Measurements from ENCODE around the gene PLA2G4C.

PLA2G4C gene

DNA sequence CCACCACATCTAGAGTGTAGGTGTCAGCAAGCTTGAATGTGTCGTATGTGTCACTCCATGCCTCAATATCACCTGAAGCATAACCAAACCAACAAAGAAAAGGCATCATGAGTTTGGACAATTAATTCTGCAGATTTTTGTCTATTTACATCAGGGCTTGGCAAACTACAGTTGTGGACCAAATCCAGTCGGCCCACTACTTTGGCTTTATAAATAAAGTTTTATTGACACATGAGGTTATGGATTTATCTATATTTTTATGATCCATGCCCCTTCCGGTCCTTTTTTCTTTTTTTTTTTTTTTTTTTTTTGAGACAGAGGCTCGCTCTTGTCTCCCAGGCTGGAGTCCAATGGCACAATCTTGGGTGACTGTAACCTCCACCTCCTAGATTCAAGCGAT lies 57.5 kb downstream of the PLA2G4C start:
- no peak for DNase-seq (ENCODE audit: low read depth)

DNA sequence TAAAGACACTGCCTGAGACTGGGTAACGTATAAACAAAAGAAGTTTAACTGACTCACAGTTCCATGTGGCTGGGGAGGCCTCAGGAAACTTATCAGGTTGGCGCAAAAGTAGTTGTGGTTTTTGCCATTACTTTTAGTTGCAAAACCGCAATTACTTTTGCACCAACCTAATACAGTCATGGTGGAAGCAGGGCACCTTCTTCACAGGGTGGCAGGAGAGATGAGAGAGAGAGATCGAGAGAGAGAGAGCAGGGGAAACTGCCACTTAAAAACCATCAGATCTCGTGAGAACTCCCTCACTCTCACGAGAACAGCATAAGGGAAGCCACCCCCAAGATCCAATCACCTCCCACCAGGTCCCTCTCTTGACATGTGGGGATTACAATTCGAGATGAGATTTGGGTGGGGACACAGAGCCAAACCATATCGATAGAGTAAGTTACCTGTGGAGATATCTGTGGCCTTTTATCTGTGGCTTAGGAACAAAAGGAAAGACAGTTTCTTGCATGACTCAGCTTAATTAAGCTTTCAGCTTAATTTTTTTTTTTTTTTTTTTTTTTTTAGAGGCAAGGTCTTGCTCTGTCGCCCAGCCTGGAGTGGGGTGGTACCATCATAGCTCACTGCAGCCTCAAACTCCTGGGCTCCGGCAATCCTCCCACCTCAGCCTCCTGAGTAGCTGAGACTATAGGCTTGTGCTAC lies 59.1 kb downstream of the PLA2G4C start:
- no peak for DNase-seq (ENCODE audit: low read depth)

DNA sequence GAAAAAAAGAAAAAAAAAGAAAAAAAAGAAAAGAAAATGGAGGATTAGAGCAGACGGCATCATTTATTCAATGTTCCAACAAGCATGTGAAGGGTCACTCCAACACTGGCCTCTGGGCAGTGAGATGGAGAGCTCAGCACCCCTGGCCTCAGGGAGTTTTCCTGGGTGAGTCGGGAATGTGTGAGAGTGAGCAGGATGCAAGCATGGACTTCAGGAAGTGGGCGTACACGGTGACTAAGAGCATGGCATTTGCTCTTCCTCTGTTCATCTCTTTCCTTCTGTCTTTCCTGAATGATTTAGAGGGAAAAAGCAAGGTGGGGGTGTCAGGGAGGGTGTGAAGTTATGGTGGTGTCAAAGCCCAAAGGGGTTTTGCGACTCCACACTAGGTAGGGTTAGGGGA lies 66.1 kb downstream of the PLA2G4C start:
- no peak for DNase-seq (ENCODE audit: low read depth)

DNA sequence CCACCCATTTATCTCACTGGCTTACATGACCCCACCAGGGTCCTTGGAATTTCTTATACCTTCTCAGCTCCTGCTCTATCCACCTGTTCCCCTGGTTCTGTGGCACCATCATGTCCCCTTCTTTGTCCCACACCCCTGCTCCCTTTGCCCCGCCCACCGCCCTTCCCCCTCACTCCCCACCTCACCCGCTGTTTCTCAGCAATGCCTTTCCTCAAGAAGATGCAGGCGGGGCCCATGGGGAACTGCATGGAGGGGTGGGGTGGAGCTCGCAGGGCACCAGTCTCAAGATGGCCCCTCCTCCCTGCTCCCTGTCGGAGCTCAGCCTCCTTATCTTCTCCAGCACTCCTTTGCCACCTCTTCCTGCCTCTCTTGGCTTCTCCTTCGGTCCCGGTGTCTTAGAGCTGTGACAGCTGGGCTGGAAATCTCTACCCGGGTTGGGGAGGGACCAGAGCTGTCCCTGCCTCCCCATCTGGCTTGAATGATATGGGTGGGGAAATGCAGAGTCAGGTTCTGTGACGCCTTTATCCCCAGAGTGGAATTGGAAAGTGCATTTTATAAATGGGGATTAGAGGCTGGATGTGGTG lies 66.8 kb downstream of the PLA2G4C start, which contains the start of gene CABP5:
Gene CABP5, minus strand, starts transcription at position 405 of the 584 bp plus-strand sequence. Its CDS starts 157 bp downstream, at position 248.
- no peak for DNase-seq (ENCODE audit: low read depth)

DNA sequence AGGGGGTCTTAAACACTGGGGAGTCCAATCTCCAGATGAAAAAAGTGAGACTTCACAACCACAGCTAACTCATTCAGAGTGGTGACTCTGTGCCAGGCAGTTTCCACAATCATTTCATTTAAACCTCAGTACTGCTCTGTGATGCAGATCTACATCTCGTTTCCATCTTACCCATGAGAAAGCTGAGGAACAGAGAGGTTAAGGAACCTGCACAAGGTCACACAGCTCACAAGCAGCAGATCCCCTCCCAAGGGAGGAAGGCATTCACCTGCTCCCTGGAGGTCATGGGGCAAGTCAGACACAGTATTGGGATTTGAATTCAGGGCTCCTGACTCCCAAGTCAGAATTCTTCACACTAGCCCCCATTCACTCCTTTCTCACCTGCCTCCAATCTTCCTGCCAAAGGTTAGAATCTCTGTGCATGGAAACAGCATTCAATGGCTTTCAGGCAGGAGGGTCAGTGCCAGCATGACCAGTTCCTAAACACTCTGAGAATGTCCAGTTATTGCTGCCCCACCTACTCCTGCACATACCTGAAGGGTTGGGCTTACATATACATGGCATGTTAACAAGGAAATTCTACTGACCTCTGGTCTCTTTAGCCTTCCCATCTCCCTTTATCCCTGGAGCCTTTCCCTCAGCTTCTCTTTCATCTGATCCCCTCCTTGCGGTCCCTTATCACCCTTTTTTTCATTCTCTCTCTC lies 68.6 kb downstream of the PLA2G4C start:
- DNase-seq (ENCODE audit: low read depth): no peak

DNA sequence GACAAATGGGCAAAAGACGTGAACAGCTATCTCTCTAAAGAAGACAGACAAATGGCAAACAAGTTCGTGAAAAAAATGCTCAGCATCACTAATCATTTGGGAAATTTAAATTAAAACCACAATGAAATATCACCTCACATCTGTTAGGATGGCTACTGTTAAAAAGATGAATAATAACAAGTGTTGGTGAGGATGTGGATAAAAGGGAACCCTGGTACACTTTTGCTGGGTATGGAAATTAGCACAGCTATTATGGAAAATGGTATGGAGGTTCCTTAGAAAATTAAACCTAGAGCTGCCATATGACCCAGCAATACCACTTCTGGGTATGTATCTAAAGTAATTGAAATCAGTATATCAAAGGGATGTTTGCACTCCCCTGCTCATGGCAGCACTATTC lies 73.9 kb downstream of the PLA2G4C start:
- no peak for DNase-seq (ENCODE audit: low read depth)

DNA sequence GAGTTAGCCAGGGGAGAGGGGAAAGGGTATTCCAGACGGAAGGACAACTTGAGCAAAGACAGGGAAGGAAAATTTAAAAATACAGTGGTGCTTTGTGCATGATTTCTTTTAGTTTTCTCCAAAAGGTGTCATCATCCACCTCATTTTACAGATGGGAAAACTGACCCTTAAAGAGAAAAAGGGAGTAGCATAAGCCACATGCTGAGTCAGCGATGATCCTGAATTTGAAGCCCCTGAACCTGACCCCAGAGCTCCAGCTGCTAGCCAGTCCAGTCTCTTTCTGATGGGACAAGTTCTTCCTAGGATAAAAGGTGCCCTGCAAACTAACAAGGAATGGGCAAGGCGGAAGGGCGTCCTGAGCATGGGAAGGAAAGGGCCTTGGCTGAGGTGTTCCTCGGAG lies 77.0 kb downstream of the PLA2G4C start:
- no peak for DNase-seq (ENCODE audit: low read depth)

DNA sequence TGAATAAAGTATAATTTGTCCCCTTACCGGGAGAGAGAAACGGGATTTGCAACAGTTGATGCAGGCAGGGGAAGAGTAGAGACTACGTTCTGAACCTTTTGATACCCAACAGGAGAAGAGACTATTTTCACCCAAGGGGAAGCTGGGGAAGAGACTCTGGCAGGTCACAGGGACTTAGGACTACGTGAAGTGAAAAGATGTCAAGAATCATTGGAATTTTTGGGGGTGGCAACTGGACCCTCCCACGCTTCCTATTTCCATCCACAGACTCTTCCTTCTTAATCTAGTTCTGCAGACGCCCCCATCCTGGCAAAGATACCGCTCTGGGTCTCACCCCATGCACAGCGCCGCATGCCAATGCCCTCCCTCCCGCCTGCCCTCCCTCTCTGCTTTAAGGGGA lies 80.5 kb downstream of the PLA2G4C start:
- DNase-seq (ENCODE audit: low read depth): no peak

DNA sequence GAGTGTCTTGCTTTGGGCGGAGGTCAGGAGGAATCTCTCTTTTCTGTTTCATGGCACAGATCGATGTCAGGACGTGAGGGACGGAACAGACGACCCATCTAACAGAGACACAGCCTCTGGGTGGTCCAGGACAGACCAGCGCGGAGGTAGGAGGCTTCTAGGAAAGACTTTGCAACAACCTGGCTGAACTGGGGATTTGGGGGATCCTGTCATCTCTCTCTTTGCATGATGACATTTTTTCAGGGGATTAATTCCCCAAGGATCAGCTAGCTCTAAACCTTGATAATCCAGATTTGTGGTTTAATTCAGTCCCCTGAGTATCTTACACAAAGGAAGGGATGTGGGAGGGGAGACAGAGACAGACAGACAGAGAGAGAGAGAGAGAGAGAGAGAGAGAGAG lies 81.2 kb downstream of the PLA2G4C start:
- no peak for DNase-seq (ENCODE audit: low read depth)

DNA sequence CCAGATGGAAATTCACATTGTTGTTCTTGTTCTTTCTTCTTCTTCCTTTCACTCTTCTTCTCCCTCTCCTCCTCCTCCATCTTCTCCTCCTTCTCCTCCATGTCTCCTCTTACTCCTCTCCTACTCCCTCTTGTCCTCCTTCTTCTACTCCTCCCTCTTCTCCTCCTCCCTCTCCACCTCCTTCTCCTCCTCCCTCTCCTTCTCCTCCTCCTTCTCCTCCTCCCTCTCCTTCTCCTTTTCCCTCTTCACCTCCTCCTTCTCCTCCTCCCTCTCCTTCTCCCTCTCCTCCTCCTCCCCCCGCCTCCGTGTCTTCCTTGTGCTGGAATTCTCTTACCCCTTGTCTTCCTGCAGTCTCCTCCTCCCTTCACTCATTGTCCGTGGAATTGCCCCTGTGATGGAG lies 85.1 kb downstream of the PLA2G4C start:
- DNase-seq (ENCODE audit: low read depth): no peak

DNA sequence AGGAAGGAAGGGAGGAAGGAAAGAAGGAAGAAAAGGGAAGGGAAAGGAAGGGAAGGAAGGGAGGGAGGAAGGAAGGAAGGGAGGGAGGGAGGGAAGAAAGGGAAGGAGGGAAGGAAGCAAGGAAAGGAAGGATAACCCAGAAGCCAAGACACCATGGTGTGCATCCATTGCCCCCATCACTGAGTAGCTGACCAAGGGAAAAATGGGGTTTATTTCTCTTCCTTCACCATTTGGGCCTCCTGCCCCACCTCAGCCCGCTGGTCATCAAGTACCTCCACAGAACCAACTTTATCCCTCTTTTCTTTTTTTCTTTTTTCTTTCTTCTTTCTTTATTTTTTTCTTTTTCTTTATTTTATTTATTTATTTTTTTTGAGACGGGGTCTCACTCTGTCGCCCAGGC lies 87.1 kb downstream of the PLA2G4C start:
- no peak for DNase-seq (ENCODE audit: low read depth)

DNA sequence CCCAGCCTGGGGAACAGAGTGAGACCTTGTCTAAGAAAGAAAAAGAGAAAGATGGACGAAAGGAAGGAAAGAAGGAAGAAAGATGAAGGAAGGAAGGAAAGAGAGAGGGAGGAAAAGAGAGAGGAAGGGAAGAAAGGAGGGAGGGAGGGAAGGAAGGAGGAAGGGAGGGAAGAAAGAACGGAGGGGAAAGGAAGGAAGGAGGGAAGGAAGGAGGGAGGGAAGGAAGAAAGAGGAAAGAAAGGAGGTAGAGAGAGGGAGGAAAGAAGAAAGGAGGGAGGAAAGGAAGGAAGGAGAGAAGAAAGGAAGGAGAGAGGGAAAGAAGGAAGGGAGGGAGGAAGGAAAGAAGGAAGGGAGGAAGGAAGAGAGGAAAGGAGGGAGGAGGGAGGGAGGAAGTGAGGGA lies 87.6 kb downstream of the PLA2G4C start:
- DNase-seq (ENCODE audit: low read depth): no peak

DNA sequence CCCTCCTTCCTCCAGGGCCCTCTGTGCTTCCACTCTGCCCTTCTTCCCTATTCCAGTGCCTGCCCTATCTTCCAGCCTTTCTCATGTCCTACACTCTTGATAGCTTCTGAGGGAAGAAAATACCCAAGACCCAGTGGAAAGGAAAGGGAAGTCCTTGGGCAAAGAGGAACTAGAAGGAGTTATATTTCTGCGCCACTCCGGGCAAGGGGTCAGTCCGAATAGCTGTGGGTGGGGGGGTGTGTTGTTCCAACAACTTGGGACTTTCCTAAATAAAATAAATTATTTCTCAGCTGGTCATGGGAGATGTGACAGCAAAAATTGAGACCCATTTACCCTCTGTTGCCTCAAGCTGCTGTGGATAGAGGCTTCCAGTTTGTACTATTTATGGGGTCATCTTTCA lies 89.9 kb downstream of the PLA2G4C start:
- DNase-seq (ENCODE audit: low read depth): no peak

DNA sequence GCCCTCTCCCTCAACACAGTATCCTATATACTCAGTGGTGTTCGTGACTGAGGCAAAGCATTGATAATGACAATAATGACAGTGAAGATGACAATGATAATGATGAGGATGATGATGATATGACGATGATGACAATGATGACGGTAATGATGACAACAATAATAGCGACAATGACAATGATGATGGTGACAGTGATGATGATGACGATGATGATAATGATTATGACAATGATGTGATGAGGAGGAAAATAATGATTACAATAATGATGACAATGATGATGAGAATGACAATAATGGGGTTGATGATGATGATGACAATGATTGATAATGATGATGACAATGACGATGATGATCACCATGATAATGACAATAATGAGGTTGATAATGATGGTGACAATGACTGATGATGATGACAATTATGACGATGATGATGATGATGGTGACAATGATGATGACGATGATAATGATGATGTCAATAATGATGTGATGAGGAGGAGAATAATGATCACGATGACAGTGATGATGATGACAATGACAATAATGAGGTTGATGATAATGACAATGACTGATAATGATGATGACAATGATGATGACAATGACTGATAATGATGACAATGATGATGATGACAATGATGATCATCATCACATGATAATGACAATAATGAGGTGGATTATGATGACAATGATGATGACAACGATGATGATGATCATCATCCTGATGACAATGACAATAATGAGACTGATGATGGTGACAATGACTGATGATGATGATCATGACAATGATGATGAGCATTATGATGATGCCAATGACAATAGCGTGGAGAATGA lies 99.5 kb downstream of the PLA2G4C start:
- no peak for DNase-seq (ENCODE audit: low read depth)

DNA sequence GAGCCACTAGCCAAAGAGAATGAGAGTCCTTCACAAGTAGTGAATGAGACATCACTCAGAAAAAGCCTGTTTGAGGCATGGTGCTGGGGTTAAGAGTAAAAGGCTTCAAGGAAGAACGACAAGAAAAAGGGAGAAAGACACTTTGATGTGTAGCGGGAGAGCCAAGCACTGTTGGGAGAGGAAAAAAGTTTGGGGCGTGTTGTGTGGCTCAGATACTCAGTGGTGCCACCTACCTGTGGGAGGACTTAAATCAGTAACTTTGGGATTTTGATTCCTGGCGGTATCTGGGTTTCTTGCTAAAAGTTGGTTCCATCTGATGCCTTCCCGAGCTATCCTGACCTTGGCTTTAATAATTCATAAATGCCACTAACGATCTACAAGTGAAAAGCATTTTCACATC lies 103.9 kb downstream of the PLA2G4C start:
- no peak for DNase-seq (ENCODE audit: low read depth)

DNA sequence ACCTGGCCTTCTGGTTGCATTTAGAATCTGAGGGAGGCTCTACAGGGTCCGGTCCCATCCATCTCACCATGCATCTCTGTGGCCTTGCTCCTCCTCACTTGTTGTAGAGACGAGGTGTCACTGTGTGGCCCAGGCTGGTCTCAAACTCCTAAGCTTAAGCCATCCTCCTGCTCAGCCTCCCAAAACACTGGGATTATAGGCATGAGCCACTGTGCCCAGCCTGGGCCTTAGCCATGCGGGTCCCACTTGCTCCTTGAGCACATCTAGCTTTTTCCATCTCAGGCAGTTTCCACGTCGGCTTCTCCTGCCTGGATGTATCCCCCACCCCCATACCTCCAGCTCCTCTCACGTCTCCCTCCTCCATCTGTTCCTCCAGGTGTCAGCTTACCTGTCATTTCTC lies 106.4 kb downstream of the PLA2G4C start:
- no peak for DNase-seq (ENCODE audit: low read depth)

DNA sequence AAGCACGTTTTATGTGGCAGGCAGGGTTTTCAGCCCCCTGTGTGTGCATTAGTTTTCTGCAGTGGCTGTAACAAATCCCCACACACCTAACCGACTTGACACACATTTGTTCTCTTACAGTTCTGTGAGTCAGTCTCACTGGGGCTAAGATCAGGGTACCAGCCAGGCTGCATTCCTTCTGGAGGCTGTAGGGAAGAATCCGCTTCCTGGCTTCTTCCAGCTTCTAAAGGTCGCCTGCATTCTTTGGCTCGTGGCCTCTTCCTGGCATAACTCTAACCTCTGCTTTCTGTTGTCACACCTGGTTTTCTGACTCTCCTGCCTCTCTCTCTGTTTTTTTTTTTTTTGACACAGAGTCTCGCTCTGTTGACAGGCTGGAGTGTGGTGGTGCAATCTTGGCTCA lies 109.8 kb downstream of the PLA2G4C start:
- no peak for DNase-seq (ENCODE audit: low read depth)

DNA sequence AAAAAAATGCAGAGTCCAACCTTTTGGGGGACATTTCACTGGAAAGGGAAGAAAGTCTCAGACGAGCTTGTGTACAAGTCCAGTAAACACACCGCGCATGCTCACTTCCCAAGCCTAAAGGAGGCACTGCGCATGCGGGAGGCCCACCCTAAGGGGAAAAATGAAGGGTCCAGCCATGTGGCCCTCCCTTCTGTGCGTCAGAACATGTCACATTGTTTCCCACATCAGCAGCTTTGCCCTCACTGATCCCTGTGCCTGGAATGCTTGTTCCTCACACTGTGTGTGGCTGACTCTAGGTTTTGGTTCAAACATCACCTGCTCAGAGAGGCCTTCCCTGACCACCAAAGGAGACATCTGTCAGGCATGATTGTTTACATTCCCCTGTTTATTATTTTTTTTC lies 111.8 kb downstream of the PLA2G4C start:
- no peak for DNase-seq (ENCODE audit: low read depth)
